ENCODE data around the gene SYNDIG1.

GRCh38 chr20:24657196-24657595 lies 187.8 kb downstream of the SYNDIG1 start:
- no peak for TF ChIP-seq CTCF (IDR thresholded peaks at IDR 0.05)
- no peak for TF ChIP-seq POLR2A (IDR thresholded peaks at IDR 0.05)

Data from tibial nerve (tissue), 3 donors.